Stromal cell of bone marrow (primary cell): Measurements from ENCODE around the gene SEPTIN1.
"Not testable (repeated sequence)": the region's sequence is repeated elsewhere in the genome, so short reads cannot be mapped to it uniquely, and the experiment has no call there.

ENCODE experiments used
- DNase-seq: peaks from one replicate; pipeline ENCODE4 v3.0.0-alpha.2; 2012; ENCODE audit warnings: low read depth

Gene SEPTIN1

DNA sequence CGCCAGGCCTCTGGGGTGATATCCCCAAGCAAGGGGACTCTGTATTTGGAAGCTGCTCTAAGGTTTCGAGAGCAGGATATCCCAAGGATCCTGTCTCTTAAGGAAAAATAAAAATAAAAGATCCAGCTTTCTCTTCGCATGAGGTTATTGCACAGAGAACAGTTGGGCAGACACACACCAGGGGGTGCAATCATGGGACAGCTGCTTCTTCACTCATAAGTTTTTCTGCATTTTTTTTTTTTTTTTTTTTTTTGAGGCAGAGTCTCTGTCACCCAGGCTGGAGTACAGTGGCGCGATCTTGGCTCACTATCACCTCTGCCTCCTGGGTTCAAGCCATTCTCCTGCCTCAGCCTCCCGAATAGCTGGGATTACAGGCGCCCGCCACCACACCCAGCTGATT, 40.4 kb downstream of the SEPTIN1 start:
- not testable (repeated sequence) for DNase-seq

DNA sequence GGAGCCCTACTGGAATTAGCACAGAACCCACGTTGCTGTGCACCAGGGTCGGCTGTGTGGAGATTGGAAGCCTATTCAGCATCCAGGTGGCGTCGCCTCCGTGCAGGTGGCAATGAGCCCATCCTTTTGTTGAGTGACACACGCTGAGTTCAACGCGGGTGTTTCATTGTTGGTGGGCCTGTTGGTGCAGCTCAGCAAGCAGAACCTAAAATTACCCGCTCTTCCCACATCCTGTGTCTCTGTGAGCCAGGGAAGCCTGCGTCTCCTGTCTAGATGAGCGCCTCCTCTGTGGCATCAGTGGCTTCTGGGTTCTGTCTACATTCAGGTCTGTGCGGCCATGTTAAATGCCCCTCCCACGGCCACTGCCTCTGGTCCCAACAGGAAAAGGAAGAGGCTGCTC, 41.7 kb downstream of the SEPTIN1 start:
- DNase-seq: no peak

- DNase-seq: not testable (repeated sequence)
Observed at GRCh38 chr16:30338715-30339114, 43.6 kb downstream of the SEPTIN1 start.

DNA sequence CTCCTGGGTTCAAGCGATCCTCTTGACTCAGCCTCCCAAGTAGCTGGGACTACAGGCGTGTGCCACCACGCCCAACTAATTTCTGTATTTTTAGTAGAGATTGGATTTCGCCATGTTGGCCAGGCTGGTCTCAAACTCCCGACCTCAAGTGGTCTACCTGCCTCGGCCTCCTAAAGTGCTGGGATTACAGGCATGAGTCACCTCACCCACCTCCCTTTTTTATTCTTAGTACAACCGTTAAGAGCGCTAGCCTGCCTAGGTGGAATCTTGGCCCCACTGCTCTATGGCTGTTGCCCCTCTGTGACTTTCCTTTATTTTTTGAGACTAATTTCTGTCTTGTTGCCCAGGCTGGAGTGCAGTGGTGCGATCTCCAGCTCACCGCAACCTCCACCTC, 44.4 kb downstream of the SEPTIN1 start:
- not testable (repeated sequence) for DNase-seq

GRCh38 chr16:30335598-30336474, 46.5 kb downstream of the SEPTIN1 start:
- no peak for DNase-seq

DNA sequence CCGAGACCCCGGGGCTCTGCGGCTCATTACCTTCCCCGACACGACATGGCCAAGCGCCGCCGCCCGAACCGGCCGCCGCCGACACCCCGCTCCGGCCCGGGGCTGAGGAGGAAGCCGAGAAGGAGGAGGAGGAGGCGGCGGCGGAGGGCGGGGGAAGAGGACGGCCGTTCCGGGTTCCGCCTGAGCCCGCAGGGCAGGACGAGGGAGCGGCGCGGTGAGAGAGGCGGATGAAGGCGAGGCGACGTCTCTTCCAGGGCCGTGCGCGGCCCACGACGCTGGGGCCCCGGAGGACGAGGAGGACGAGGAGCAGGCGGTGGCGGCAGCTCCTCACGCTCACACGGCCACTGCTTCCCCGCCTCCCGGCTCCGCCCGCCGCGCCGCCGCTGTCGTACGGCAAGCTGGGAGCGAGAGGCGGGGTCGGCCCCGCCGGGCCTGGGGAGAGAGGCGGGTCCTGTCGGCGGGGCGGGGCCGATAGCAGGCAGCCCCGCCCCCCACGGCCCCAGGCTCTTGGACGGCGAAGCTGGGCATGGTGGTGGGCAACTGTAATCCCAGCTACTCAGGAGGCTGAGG, 47.2 kb downstream of the SEPTIN1 start:
- peak; percentile 48 for DNase-seq

DNA sequence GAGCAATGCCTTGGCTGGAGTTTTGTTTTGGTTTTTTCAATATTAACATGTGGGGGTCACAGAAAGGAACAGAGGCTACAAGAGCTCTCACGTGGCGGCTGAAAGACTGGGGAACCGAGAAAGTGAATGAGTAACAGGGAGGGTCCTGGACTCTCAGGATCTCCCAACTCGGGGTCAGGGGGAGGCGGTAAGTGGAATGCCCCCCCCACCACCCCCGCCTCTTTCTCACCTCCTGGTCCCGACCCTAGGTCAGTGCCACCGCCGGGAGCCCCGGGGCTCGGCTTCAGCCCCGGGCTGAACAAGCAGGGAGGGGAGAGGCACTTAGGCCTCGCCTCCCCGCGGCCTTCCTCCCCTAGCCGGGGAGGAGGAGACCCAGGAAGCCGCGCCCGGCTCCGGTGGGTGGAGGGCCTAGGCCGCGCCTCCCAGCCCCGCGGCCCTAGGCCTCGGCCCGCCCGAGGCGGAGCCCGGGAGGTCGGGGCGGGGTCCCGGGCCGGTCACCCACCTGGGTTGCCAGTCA, 47.8 kb downstream of the SEPTIN1 start:
- peak; percentile 64 for DNase-seq
